ENCODE results near the gene SLC16A10. TPM values are rescaled to one million over a fixed set of nuclear protein-coding genes. Genes with fewer than 3 reads are reported as not detected.

Gene SLC16A10
- total and polyA plus RNA-seq, 2 of the 8 experiments (the other 6 are each of a cell fraction or from before 2014, with no cell fraction given) = 18.6 to 23.2 TPM

DNA sequence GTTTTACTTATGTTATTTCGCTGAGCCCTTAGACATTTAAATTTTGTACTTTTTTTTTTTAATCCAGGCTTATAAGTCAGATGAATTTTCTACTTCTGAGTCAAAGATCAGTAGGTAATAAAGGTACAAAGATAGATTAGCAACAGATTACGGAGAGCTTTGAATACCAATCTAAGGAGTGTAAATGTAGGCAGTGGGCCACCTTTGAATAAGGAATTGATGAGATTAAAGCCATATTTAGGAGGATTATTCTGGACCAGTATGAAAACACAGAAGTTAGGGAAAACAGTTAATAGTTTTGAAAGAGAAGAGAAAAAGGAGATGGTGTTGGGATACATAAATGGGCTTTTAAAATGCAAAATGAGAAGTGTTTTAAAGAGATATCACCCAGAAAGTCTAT lies 117.6 kb downstream of the SLC16A10 start:
- Histone ChIP-seq H2BK12ac (ENCODE audit: low read depth, low read length) (no peak overlapping the region), H3K4me3 (ENCODE audit: extremely low read depth in 1 of 4, insufficient read depth in 2 of 4, low read depth in 3 of 4, low read length in 4 of 4) (no peak overlapping the region), H3K18ac (ENCODE audit: extremely low read depth, low read length) (no peak overlapping the region), H2AFZ (ENCODE audit: low read length) (no peak overlapping the region), H4K20me1 (replicated peaks in 1 of 2; ENCODE audit: control insufficient read depth in 1 of 2, insufficient read depth in 2 of 2, low read length in 2 of 2) (no peaks in the 10 kb centered on the region), H3K9me3 (ENCODE audit: insufficient read depth in 2 of 2, low read depth in 1 of 2, low read length in 1 of 2) (no peaks in the 10 kb centered on the region), H3K4me2 (ENCODE audit: insufficient read depth in 1 of 2, low read depth in 2 of 2, low read length in 2 of 2) (no peak overlapping the region), H4K91ac (replicated peaks; ENCODE audit: insufficient read length, low read length) (no peak overlapping the region), H4K5ac (ENCODE audit: insufficient read length, low read depth, low read length) (no peak overlapping the region), H3K14ac (ENCODE audit: insufficient read length) (no peak overlapping the region), H3K4me1 (replicated peaks in 1 of 4; ENCODE audit: control insufficient read depth in 3 of 4, insufficient read depth in 4 of 4, low read length in 3 of 4) (no peaks in the 10 kb centered on the region), H4K8ac (ENCODE audit: extremely low read depth, insufficient read depth, low read length) (no peak overlapping the region), H3K27me3 (replicated peaks in 1 of 4; ENCODE audit: control insufficient read depth in 3 of 4, extremely low read depth in 1 of 4, insufficient read depth in 3 of 4, low read length in 3 of 4) (no peaks in the 10 kb centered on the region), H2BK120ac (replicated peaks; ENCODE audit: low read depth, low read length) (no peak overlapping the region), H2BK15ac (ENCODE audit: low read length) (no peak overlapping the region), H3K56ac (replicated peaks; ENCODE audit: insufficient read length, low read depth, low read length) (no peak overlapping the region), H3K79me1 (ENCODE audit: low read depth, low read length) (no peaks in the 10 kb centered on the region), H3K27ac (ENCODE audit: low read depth, low read length) (no peak overlapping the region), H2AK5ac (ENCODE audit: low read depth, low read length) (no peak overlapping the region), H3K23me2 (ENCODE audit: low read depth, low read length) (no peaks in the 10 kb centered on the region), H2BK5ac (ENCODE audit: low read depth, low read length) (no peak overlapping the region), H3K79me2 (ENCODE audit: control insufficient read depth in 1 of 2, insufficient read depth in 2 of 2, low read length in 2 of 2) (no peaks in the 10 kb centered on the region), H3K9ac (replicated peaks in 1 of 4; ENCODE audit: extremely low read depth in 1 of 4, low read depth in 3 of 4, low read length in 3 of 4) (no peak overlapping the region), H2BK20ac (ENCODE audit: low read length) (no peak overlapping the region), H3K4ac (replicated peaks; ENCODE audit: insufficient read length, low read depth, low read length) (no peak overlapping the region), H3K36me3 (ENCODE audit: control insufficient read depth in 2 of 4, insufficient read depth in 4 of 4, low read length in 3 of 4) (no peaks in the 10 kb centered on the region), H3K23ac (ENCODE audit: insufficient read length) (no peak overlapping the region)
- POLR2A ChIA-PET (ENCODE audit: partially characterized antibody) = interaction anchor here (1.0 kb wide), 1 partner anchor 329 kb away, joined by 3 read pairs; no protein-coding TSS in a partner anchor
- DNase-seq (ENCODE audit: low read depth in 1 of 2, low spot score in 2 of 2) (no peak), FAIRE-seq (no peak)
- CTCF ChIA-PET (ENCODE audit: partially characterized antibody) = interaction anchor here (0.7 to 1.3 kb wide), 2 partner anchors 54 to 851 kb away, joined by 3 to 4 read pairs; no protein-coding TSS in a partner anchor
- WGBS, 2 experiments (ENCODE audit: extremely low coverage in 1 of 2, insufficient coverage in 1 of 2, insufficient read length in 1 of 2, insufficient replicate concordance in 2 of 2, low coverage in 1 of 2, low lambda C conversion rate in 2 of 2, missing lambda C conversion rate in 1 of 2) = 81% methylated on average over 2 of the region's 2 CpGs; no CpG with 5 or more reads in 1 of the 2 experiments
- TF ChIP-seq TAF1 (IDR thresholded peaks at IDR 0.05; ENCODE audit: low read depth, low read length) (no peak), SP4 (IDR thresholded peaks at IDR 0.05; ENCODE audit: low read length) (no peak), CBX5 (IDR thresholded peaks at IDR 0.05; ENCODE audit: low read depth, low read length) (no peak), JUN (IDR thresholded peaks at IDR 0.05; ENCODE audit: low read depth, low read length) (no peak), CHD2 (IDR thresholded peaks at IDR 0.05; ENCODE audit: low read length) (no peak), EP300 (IDR thresholded peaks at IDR 0.05; ENCODE audit: borderline replicate concordance in 1 of 2, low read depth in 2 of 2, low read length in 2 of 2) (no peak), TCF12 (IDR thresholded peaks at IDR 0.05; ENCODE audit: low read depth, low read length) (no peak), BCL11A (IDR thresholded peaks at IDR 0.05; ENCODE audit: low read depth in 2 of 2, low read length in 2 of 2) (no peak), POU5F1 (IDR thresholded peaks at IDR 0.05; ENCODE audit: low read depth, low read length) (no peak), JUND (IDR thresholded peaks at IDR 0.05; ENCODE audit: low read length) (no peak), BACH1 (IDR thresholded peaks at IDR 0.05; ENCODE audit: low read length) (no peak), SIRT6 (IDR thresholded peaks at IDR 0.05; ENCODE audit: low read length) (no peak), RXRA (IDR thresholded peaks at IDR 0.05; ENCODE audit: insufficient read depth, low read depth, low read length) (no peak), PHF8 (conservative IDR thresholded peaks at IDR 0.05; ENCODE audit: low read depth, low read length) (no peak), NANOG (IDR thresholded peaks at IDR 0.05; ENCODE audit: insufficient read depth, low read depth, low read length, poor library complexity, severe bottlenecking) (no peak), GTF2F1 (IDR thresholded peaks at IDR 0.05; ENCODE audit: borderline replicate concordance, low read depth, low read length) (no peak)
